ENCODE measurements around the gene TCEAL7.

- no peak for TF ChIP-seq CTCF (IDR thresholded peaks at IDR 0.05; ENCODE audit: low read depth, low read length)
- no peak for TF ChIP-seq EZH2phosphoT487 (IDR thresholded peaks at IDR 0.05; ENCODE audit: low read depth)
These were observed 30.1 kb downstream of the TCEAL7 start for GRCh38 chrX:103360092-103360491.
